GM06990 (cell line): ENCODE results near the gene PHF11.
"Not testable (repeated sequence)": the region's sequence is repeated elsewhere in the genome, so short reads cannot be mapped to it uniquely, and the experiment has no call there.

Source experiments
- DNase-seq: peaks from one replicate; pipeline ENCODE4 v3.0.0-alpha.2; 2011; ENCODE audit not compliant: insufficient read length; ENCODE audit errors: extremely low read depth
- H3K27me3 ChIP-seq: replicated peaks from 2 replicates; pipeline ENCODE4 v1.6.0; 2011; ENCODE audit warnings: low read length; ENCODE audit not compliant: control insufficient read depth, insufficient read depth
- H3K36me3 ChIP-seq: 2 replicates; pipeline ENCODE4 v1.5.1; 2011; ENCODE audit warnings: low read length; ENCODE audit not compliant: control insufficient read depth, insufficient read depth
- H3K4me3 ChIP-seq: replicated peaks from 2 replicates; pipeline ENCODE4 v1.5.1; 2011; ENCODE audit warnings: low read depth, mild to moderate bottlenecking, control low read depth, low read length
- TF ChIP-seq, protein P1 (sequence below): IDR thresholded peaks from 2 replicates; pipeline ENCODE4 v1.5.1; 2011; ENCODE audit warnings: low read length, control low read depth, mild to moderate bottlenecking, inconsistent platforms; ENCODE audit not compliant: insufficient read depth, poor library complexity, severe bottlenecking

The PHF11 gene

DNA sequence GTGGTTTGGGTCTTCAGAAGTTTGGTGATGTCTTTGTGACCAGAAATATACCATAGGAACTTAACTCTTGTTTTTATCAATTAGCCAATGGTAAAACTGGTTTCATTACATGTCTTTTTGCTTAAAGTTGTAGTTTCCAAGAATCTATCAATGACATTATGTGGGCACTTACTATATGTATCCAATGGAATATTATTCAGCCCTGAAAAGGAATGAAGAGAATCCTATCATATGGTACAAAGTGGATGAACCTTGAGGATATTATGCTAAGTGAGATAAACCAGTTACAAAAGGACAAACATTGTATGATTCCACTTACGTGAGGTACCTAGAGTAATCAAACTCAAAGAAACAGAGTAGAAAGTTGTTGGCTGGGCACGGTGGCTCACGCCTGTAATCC lies 63.3 kb downstream of the PHF11 start:
- TF ChIP-seq, protein P1, sequence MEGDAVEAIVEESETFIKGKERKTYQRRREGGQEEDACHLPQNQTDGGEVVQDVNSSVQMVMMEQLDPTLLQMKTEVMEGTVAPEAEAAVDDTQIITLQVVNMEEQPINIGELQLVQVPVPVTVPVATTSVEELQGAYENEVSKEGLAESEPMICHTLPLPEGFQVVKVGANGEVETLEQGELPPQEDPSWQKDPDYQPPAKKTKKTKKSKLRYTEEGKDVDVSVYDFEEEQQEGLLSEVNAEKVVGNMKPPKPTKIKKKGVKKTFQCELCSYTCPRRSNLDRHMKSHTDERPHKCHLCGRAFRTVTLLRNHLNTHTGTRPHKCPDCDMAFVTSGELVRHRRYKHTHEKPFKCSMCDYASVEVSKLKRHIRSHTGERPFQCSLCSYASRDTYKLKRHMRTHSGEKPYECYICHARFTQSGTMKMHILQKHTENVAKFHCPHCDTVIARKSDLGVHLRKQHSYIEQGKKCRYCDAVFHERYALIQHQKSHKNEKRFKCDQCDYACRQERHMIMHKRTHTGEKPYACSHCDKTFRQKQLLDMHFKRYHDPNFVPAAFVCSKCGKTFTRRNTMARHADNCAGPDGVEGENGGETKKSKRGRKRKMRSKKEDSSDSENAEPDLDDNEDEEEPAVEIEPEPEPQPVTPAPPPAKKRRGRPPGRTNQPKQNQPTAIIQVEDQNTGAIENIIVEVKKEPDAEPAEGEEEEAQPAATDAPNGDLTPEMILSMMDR = no peak
- Histone ChIP-seq H3K4me3 (no peak overlapping the region), H3K36me3 (peaks cover 3% of the 10 kb centered on the region; the same call in 1 of the 2 replicates), H3K27me3 (no peaks in the 10 kb centered on the region)
- DNase-seq = no peak

DNA sequence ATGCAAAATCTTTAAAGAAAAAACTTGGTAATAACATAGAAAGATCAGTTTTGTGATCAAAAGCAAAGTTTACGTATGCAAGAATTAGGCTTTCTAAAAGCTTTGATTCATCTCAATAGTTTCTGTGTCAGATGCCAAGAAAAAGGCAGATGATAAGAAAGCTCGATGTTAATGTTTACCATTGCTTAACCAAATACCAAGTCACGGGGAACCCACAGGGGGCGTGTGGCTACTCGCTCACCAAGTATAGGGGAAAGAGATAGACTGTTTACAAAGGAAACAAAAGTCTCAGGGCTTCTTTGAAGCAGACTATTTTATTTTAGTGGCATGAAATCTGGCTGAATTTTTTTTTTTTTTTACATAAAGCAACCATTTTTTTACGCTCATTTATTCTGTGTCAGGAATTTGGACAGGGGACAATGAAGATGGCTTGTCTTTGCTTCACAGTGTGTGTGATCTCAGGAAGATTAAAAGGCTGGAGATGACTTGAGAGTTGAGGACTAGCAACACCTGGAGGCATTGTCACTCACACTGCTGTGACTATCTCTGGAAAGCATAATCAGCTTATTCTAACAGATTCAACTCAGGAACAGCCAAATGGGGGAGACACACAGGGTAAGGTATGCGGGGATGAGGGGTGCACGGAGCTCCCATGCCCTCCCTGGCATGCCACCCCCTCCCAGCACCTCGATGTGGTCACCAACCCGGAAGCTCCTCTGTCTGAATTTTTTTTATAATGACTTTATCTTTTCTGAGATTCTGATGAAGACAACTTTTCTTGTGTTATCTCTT lies 64.7 kb downstream of the PHF11 start:
- Histone ChIP-seq H3K4me3 (no peak overlapping the region), H3K27me3 (no peaks in the 10 kb centered on the region), H3K36me3 (peaks cover 3% of the 10 kb centered on the region; the same call in 1 of the 2 replicates)
- DNase-seq = no peak
- TF ChIP-seq, protein P1 = no peak

DNA sequence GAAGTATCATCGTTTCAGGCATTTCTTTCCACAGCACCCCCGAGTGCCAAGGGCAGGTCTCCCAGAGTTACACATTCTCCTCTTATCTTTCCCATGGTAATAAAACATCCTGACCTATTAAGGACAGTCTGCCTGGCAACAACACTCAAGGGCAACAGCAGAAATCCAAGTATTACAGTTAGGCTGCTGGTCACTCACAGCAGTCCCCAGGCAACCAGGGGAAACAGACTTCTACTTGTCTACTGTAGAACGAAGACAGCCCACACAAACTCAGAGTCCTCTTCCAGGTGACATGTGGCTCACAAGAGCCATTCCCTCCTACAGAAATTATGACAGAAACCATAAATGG lies 65.3 kb downstream of the PHF11 start:
- TF ChIP-seq, protein P1 = no peak
- Histone ChIP-seq H3K27me3 (no peaks in the 10 kb centered on the region), H3K4me3 (no peak overlapping the region), H3K36me3 (peaks cover 3% of the 10 kb centered on the region; the same call in 1 of the 2 replicates)
- no peak for DNase-seq

DNA sequence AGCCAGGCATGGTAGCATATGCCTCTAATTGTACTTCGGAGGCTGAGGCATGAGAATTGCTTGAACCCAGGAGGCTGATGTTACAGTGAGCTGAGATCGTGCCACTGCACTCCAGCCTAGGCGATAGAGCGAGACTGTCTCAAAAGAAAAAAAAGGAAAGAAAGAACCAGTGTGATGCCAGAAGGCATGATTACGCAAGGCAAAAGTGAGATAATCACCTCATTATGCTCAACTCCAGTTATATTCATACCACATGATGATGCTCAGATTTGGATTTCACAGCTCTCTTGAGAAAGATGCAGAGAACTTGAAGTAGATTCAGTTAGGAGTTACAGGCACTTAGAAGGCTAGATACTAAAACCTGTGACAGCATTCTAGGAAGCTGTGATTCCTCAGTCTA lies 67.8 kb downstream of the PHF11 start:
- TF ChIP-seq, protein P1 = no peak
- no peak for DNase-seq
- Histone ChIP-seq H3K4me3 (no peak overlapping the region), H3K27me3 (no peaks in the 10 kb centered on the region), H3K36me3 (peaks cover 3% of the 10 kb centered on the region; the same call in 1 of the 2 replicates)

DNA sequence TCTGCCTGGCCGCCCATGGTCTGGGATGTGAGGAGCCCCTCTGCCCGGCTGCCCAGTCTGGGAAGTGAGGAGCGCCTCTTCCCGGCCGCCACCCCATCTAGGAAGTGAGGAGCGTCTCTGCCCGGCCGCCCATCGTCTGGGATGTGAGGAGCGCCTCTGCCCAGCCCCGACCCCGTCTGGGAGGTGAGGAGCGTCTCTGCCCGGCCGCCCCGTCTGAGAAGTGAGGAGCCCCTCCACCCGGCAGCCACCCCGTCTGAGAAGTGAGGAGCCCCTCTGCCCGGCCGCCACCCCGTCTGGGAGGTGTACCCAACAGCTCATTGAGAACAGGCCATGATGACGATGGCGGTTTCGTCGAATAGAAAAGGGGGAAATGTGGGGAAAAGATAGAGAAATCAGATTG lies 69.7 kb downstream of the PHF11 start:
- not testable (repeated sequence) for H3K27me3 ChIP-seq, H3K36me3 ChIP-seq, DNase-seq, H3K4me3 ChIP-seq

DNA sequence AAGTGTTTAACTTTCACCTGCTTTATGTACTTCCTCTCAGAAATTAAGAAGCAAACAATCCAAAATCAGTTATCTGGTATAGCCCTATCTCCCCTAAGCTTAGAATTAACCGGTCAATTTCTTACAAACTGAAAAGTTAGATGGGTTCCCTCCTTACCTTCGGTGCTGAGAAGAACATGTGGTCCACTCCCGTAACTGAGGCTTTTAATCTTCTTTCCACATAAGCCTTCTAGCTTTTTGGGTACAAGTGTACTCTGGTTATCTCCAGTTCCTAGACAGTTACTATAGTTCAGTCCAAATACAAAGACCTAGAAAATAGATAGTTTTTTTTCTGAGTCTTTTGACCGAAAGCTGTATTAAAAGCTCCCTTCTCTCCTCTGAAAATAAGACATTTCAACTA lies 70.7 kb downstream of the PHF11 start:
- H3K4me3 ChIP-seq = no peak overlapping the region
- TF ChIP-seq, protein P1 = no peak
- no peaks in the 10 kb centered on the region for H3K36me3 ChIP-seq

More for the DNA sequence above, 70.7 kb downstream of the PHF11 start:
- no peak for DNase-seq
- no peaks in the 10 kb centered on the region for H3K27me3 ChIP-seq
